GM12864 (cell line): ENCODE results near the gene DROSHA.

Experiments used
- DNase-seq: peaks from one replicate; pipeline ENCODE4 v3.0.0-alpha.2; 2011; ENCODE audit warnings: low read depth
- H3K4me3 ChIP-seq: 2 replicates; pipeline ENCODE4 v1.5.1; 2011; ENCODE audit warnings: mild to moderate bottlenecking, low read depth, low read length, control low read depth
- TF ChIP-seq, protein P1 (sequence below): IDR thresholded peaks from 2 replicates; pipeline ENCODE4 v1.5.1; 2011; ENCODE audit warnings: low read depth, mild to moderate bottlenecking, moderate library complexity, low read length, control low read depth, inconsistent platforms; ENCODE audit errors: missing control alignments

The DROSHA gene

GRCh38 chr5:31427724-31428309, 104.1 kb downstream of the DROSHA start:
- DNase-seq = no peak
- H3K4me3 ChIP-seq = no peak overlapping the region
- TF ChIP-seq, protein P1, sequence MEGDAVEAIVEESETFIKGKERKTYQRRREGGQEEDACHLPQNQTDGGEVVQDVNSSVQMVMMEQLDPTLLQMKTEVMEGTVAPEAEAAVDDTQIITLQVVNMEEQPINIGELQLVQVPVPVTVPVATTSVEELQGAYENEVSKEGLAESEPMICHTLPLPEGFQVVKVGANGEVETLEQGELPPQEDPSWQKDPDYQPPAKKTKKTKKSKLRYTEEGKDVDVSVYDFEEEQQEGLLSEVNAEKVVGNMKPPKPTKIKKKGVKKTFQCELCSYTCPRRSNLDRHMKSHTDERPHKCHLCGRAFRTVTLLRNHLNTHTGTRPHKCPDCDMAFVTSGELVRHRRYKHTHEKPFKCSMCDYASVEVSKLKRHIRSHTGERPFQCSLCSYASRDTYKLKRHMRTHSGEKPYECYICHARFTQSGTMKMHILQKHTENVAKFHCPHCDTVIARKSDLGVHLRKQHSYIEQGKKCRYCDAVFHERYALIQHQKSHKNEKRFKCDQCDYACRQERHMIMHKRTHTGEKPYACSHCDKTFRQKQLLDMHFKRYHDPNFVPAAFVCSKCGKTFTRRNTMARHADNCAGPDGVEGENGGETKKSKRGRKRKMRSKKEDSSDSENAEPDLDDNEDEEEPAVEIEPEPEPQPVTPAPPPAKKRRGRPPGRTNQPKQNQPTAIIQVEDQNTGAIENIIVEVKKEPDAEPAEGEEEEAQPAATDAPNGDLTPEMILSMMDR = no peak

- TF ChIP-seq, protein P1 = no peak
- no peak overlapping the region for H3K4me3 ChIP-seq
- no peak for DNase-seq
These were observed 104.7 kb downstream of the DROSHA start for GRCh38 chr5:31427013-31427723.

DNA sequence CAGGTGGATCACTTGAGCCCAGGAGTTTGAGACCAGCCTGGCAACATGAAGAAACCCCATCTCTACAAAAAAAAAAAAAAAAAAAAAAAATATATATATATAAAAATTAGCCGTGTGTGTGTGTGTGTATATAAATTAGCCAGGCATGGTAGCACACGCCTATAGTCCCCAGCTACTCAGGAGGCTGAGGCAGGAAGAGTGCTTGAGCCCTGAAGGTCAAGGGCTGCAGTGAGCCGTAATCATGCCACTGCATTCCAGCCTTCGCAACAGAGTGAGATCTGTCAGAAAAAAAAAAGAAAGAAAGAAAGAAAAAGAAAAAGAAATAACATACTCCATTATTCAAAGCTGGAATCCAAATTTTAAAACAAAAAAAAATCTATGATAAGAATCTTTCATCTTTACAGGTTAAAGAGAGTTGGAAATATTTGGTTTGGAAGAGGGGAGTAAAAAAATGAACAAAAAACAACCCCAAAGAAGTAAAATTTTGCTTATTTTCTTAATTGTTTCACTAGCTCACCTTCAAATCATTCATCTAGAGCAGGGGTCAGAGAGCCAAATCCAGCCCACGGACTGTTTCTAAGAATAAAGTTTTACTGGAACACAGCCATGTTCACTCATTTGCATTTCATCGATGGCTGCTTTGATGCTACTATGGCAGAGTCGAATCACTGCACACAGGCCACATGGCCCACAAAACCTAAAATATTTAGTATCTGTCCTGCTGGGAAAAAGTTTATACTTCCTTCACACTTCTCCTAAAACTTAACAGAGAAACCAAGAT, 109.9 kb downstream of the DROSHA start:
- H3K4me3 ChIP-seq = no peak overlapping the region
- TF ChIP-seq, protein P1 = no peak
- DNase-seq = no peak

GRCh38 chr5:31417512-31417911, 114.4 kb downstream of the DROSHA start:
- DNase-seq = no peak
- H3K4me3 ChIP-seq = no peak overlapping the region
- TF ChIP-seq, protein P1 = no peak

DNA sequence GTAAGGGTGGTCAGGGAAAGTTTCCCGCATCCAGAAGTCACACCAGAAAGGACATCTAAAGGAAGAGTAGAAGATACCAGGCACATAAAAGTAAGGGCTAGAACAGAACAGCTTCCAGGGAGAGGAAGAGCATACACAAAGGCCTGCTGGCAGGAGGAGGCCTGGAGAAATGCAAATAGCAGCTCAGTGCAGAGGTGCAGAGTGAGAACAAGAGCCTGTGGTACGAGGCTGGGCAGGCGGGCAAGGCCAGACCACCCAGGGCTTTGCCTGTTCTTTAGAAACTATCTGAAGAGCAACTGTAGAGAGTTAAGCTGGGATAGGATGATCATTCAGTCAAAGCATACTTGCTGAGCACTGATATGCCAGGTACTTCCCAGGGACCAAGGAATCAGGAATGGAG, 115.3 kb downstream of the DROSHA start:
- TF ChIP-seq, protein P1 = no peak
- DNase-seq = no peak
- H3K4me3 ChIP-seq = no peak overlapping the region

- no peak overlapping the region for H3K4me3 ChIP-seq
- DNase-seq = no peak
- TF ChIP-seq, protein P1 = no peak
These were observed 115.9 kb downstream of the DROSHA start for GRCh38 chr5:31415960-31416359.
